Endothelial cell of umbilical vein (primary cell): ENCODE measurements around the gene GLCE.

Experiments
- CTCF ChIP-seq, 2 donors: IDR thresholded peaks; 1 replicate in 1 of 2; 2 replicates in 1 of 2; pipeline ENCODE4 v1.5.1; 2011; ENCODE audit warnings: low read length in 2 of 2, mild to moderate bottlenecking in 2 of 2, moderate library complexity in 2 of 2, control low read depth in 1 of 2, inconsistent platforms in 1 of 2, low read depth in 1 of 2; ENCODE audit not compliant: insufficient read depth in 1 of 2; ENCODE audit errors: extremely low read depth in 1 of 2
- EZH2 ChIP-seq: IDR thresholded peaks from 2 replicates; pipeline ENCODE4 v1.6.1; 2012; ENCODE audit warnings: borderline replicate concordance, low read depth, mild to moderate bottlenecking, moderate library complexity, low read length, inconsistent platforms; ENCODE audit not compliant: severe bottlenecking
- MAX ChIP-seq: IDR thresholded peaks from 2 replicates; pipeline ENCODE4 v1.6.1; 2011; ENCODE audit not compliant: insufficient read depth, insufficient read length
- POLR2A ChIP-seq: IDR thresholded peaks from 2 replicates; pipeline ENCODE4 v1.6.1; 2012; ENCODE audit warnings: low read depth, mild to moderate bottlenecking, control low read depth, low read length
- POLR2AphosphoS5 ChIP-seq: IDR thresholded peaks from 2 replicates; pipeline ENCODE4 v1.6.1; 2012; ENCODE audit warnings: low read depth, mild to moderate bottlenecking, control low read depth, low read length, moderate library complexity; ENCODE audit not compliant: insufficient read depth

- TF ChIP-seq CTCF (IDR thresholded peaks at IDR 0.05; ENCODE audit: extremely low read depth in 1 of 2, insufficient read depth in 1 of 2, low read depth in 1 of 2, low read length in 2 of 2), result no peak
- TF ChIP-seq POLR2AphosphoS5, result no peak
- TF ChIP-seq POLR2A, result no peak
- no peak for TF ChIP-seq MAX
- TF ChIP-seq EZH2, result no peak
Observed at GRCh38 chr15:69150841-69151240, 9.6 kb upstream of the GLCE start.
